HPDE6-E6E7 (cell line): ENCODE results near the gene NRF1.

Experiments used
- DNase-seq: peaks from one replicate; pipeline ENCODE4 v3.0.0; 2011; ENCODE audit warnings: missing footprints; ENCODE audit errors: extremely low spot score

Gene NRF1

DNA sequence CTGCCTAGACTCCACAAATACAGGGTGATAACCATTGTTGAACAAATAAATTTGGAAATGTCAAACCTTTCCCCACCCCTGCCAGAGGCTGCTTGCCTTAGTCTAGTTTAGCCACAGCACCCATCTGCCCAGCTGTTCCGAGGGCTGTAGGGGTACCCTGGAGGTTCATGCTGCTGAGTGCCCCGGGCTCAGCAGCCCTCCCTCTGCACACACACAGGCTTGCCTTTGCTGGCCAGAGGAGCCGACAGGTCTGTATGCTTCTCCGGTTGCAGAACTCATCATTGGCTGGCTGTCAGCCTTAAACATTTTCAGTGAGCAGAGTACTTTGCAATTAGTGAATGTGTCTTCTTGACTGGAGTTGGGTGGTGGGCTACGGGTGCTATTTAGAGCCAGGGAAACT is 122.9 kb downstream of the NRF1 start:
- no peak for DNase-seq

- DNase-seq = no peak
Observed at GRCh38 chr7:129739427-129739826, 127.9 kb downstream of the NRF1 start.

- DNase-seq = no peak
Observed at GRCh38 chr7:129740574-129741410, 129.3 kb downstream of the NRF1 start.

GRCh38 chr7:129741743-129742213 is 130.3 kb downstream of the NRF1 start:
- DNase-seq = no peak

- DNase-seq = no peak
Observed at GRCh38 chr7:129742256-129742655, 130.7 kb downstream of the NRF1 start.

DNA sequence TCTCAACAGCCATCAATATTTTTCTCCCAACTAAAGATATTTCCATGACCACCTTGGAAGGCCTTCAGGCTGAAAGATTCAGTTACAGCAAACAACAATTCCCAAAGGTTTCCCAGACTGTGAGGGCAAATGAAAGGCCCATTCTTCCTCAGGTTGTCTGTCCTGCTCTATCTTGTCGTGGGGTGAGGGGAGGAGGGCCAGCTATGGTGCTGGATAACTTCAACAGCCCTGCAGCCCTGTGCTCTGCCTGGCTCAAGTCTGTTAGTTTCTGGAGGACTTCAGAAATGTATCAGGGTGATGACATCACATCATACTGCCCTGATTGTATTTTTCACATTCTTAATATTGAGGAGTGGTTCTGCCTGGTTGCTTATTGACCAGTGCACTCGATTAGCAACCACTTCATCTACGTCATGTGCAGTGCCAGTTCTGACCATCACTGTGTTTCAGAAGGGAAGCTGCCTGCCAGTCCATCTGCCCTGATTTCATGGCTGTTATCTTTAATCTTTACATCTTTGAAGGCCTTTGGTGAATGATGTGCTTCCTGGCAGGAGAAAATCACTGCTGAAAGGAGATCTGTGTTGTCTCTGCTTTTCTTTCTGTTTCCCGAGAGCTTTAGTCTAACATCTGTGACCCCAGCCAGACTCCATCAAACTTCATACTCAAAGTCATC is 135.5 kb downstream of the NRF1 start:
- no peak for DNase-seq

GRCh38 chr7:129748356-129749109 is 137.0 kb downstream of the NRF1 start:
- DNase-seq = no peak

- DNase-seq = no peak
Observed at GRCh38 chr7:129750091-129750490, 138.6 kb downstream of the NRF1 start.

- no peak for DNase-seq
Observed at GRCh38 chr7:129750501-129750900, 139.0 kb downstream of the NRF1 start.

DNA sequence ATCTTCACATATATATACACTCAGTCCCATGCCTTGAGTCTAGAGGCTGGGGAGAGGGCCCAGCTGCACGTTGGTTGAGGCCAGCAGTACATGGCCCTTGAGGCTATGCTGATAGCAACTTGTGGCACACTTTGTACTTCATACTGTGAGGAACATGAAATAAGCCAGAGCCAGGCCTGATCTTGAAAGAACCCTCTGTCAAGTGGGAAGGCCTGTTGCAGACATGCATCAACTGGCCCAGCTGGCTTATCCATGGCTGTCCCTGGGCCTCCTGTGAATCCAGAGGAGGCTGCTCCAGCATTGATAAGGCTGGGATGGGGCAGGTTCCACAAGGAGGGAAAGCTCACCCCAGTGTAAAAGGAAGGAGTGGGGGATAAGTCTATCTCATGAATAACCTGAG is 140.4 kb downstream of the NRF1 start:
- DNase-seq = no peak

- no peak for DNase-seq
Observed at GRCh38 chr7:129752760-129753159, 141.2 kb downstream of the NRF1 start.

- DNase-seq = no peak
Observed at GRCh38 chr7:129754406-129754805, 142.9 kb downstream of the NRF1 start.

DNA sequence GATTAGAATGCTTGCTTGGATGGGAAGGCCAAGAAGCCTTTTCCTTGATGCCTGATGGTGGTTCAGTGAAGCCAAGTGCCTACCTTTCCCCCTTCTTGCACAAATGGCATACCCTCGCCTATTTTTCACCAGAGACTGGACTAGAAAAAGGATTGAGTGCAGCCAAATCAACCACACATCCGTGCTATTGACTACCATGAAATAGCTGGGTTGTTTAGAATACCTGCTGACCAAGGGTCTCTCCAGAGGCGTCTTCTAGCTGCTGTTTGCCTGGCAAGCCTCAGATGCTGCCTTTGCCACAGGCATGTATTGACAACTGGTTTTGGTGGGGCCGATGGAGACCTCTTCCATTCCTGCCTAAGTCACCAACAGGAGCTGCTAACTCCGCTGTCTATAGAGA is 146.5 kb downstream of the NRF1 start:
- no peak for DNase-seq

- DNase-seq = no peak
Observed at GRCh38 chr7:129762387-129762969, 151.0 kb downstream of the NRF1 start.

DNA sequence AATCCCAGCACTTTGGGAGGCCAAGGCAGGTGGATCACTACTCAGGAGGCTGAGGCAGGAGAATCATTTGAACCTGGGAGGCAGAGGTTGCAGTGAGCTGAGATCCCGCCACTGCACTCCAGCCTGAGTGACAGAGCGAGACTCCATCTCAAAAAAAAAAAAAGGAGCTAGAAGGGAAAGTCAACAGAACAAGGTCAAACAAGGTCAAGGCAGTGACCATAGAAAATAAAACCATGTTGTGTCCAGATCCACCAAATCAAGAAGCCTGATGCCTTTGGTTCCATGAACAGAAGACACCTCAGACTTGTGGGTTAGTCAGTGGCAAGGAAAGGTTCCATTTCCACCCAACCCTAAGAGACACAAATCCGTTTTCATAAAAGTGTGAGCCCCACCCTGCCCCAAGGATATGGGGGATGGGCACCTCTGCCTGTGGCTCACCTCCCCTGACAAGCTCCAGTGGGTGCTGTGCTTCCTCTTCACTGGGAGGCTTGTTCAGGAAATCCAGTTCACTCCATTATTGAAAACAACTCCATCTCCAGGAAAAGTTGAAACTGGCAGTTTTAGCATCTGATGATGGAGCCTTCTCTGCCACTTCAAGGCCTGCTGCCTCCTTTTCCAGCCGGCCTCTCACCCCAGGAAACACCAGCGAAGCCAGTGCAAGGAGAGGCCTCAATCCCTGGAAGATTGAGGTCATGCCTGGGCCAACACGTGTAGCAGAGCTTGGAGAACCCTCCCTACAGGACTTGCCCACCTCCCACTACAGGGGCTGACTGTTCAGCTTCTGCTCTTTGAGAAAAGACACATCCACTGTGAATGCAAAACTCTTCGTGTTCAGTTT is 152.9 kb downstream of the NRF1 start:
- DNase-seq = no peak

DNA sequence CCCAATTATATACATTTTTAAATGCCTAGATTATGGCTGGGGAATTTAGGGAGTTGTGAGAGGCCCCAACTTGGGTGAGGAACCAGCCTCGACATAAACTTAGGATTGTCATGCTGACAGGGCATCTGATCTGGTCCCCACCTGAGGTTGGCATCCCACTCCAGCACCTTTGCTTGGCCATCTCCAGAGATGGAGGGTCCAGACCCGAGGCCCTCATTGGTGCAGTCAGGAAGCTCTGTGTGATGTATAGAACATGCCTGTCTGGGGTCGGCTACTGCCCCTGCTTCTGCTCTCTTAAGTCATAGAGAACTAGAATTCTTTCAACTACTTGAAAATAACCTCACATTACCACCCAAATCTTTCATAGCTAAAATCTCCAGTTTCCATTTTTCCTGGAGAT is 153.8 kb downstream of the NRF1 start:
- DNase-seq = no peak

DNA sequence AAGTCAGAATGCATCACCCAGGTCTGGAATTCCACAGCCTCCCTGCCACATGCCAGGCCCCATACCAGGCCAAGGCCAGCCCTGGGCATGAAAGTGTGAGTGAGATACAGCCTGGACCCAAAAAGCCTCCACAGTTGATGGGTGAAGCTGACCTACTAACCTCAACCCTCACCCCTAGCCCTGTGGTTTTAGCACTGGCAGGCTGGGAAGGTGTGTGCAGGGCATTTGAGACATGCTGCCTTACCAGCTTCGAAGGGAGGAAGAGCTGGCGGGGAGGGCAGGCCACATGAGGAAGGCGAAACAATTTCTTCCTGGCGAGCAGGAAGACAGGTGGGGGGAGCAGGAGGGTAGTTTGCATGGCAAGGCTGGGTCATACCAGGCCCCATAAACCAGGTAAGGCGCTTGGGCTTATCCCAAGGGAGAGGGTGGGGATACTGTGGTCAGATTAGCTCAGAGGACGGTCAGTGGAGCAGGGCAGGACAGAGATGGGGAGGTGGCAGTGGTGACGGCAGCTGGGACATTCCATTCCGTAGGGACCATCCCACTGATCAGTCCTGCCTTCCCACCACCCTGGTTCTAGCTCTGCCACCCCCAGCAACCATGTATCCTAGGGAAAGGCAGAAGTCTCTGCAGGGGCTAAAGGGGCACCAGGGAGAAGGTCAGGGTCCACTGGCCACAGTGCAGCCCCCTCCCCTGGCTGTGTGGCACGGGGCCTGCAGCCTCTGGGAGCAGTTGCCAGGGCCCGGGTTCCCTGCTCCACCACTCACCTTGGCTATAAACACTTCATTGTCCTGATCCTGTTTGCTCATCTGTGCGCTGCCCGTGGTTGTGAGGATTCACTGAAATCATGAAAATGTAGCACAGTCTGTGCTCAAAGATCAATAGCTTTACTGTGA is 155.8 kb downstream of the NRF1 start:
- no peak for DNase-seq

GRCh38 chr7:129768614-129769399 is 157.3 kb downstream of the NRF1 start:
- DNase-seq = no peak

DNA sequence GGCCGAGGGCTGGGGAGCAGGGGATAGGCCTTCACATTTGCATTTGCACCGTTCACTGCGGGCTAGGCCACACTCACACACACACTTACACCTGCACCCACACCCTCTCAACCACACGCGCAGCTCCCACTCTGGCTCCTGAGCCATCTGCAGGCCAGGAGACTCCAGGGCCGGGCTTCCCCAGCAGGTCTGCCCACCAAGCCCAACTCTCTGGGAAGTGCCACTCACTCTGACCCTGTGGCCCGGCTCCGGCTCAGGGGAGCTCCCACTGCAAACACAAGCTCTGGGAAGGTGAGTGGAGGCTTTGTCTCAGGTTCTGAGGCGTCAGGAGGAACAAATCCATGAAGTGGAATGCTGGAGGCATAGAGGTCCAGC is 157.9 kb downstream of the NRF1 start:
- DNase-seq = no peak
